HEK293 (cell line): ENCODE results near the gene SLC35D3.

ENCODE experiments used
- CTCF ChIA-PET: fragments of 350-600 bp; formaldehyde crosslinking; extraction: SDS; loops from one replicate; lab custom pipeline; 2021; ENCODE audit warnings: antibody characterized with exemption; lab: Yijun Ruan, JAX
- POLR2A ChIA-PET: fragments of 300-600 bp; formaldehyde crosslinking; extraction: SDS; loops from one replicate; lab custom pipeline; 2020; ENCODE audit warnings: antibody characterized with exemption, inconsistent platforms; lab: Yijun Ruan, JAX
- H3K27ac ChIP-seq: fragments of 200-500 bp; sonication (Bioruptor generic); 2 replicates; pipeline ENCODE4 v1.5.1; 2014; ENCODE audit warnings: low read depth, low read length, control low read depth, inconsistent platforms; ENCODE audit errors: extremely low read depth
- H3K36me3 ChIP-seq, 2 experiments: fragments of 200-500 bp in 1 of 2; sonication (Bioruptor generic) in 1 of 2; 1 replicate in 1 of 2; 2 replicates in 1 of 2; pipeline ENCODE4 v1.5.1; 2014 to 2017; ENCODE audit warnings: inconsistent platforms in 2 of 2, low read length in 2 of 2; ENCODE audit not compliant: control insufficient read depth in 2 of 2, insufficient read depth in 1 of 2
- H3K4me1 ChIP-seq: fragments of 200-500 bp; sonication (Bioruptor generic); 2 replicates; pipeline ENCODE4 v1.5.1; 2014; ENCODE audit warnings: mild to moderate bottlenecking, low read length, inconsistent platforms; ENCODE audit not compliant: control insufficient read depth, insufficient read depth
- H3K4me3 ChIP-seq: 2 replicates; pipeline ENCODE4 v1.5.1; 2011; ENCODE audit warnings: low read depth, mild to moderate bottlenecking, control low read depth, low read length, moderate library complexity
- H3K9me3 ChIP-seq: fragments of 200-500 bp; sonication (Bioruptor generic); 2 replicates; pipeline ENCODE4 v1.5.1; 2014; ENCODE audit warnings: low read depth, low read length, inconsistent platforms; ENCODE audit not compliant: control insufficient read depth, insufficient read depth
- FEZF1 ChIP-seq: fragments of 450-650 bp; formaldehyde crosslinking; IDR thresholded peaks from 2 replicates; pipeline ENCODE4 v1.5.1; 2016; ENCODE audit warnings: missing biosample characterization, missing genetic modification characterization
- HOXC10 ChIP-seq: sonication (generic); formaldehyde crosslinking; IDR thresholded peaks from 2 replicates; pipeline ENCODE4 v1.8.1; 2023; ENCODE audit warnings: mild to moderate bottlenecking, missing genetic modification reagents
- KLF10 ChIP-seq: fragments of 450-650 bp; IDR thresholded peaks from 2 replicates; pipeline ENCODE4 v1.5.1; 2018; ENCODE audit warnings: missing biosample characterization, mild to moderate bottlenecking, missing genetic modification characterization
- KLF9 ChIP-seq: fragments of 450-650 bp; formaldehyde crosslinking; IDR thresholded peaks from 2 replicates; pipeline ENCODE4 v1.5.1; 2016; ENCODE audit warnings: missing biosample characterization, missing genetic modification characterization, low read depth
- SP3 ChIP-seq: fragments of 450-650 bp; formaldehyde crosslinking; IDR thresholded peaks from 2 replicates; pipeline ENCODE4 v1.5.1; 2016; ENCODE audit warnings: missing biosample characterization, missing genetic modification characterization
- WT1 ChIP-seq: fragments of 450-650 bp; formaldehyde crosslinking; IDR thresholded peaks from 2 replicates; pipeline ENCODE4 v1.5.1; 2016; ENCODE audit warnings: missing biosample characterization, missing genetic modification characterization
- ZBTB7A ChIP-seq: fragments of 450-650 bp; formaldehyde crosslinking; IDR thresholded peaks from 2 replicates; pipeline ENCODE4 v1.5.1; 2016; ENCODE audit warnings: low read depth, missing biosample characterization, missing genetic modification characterization
- ZNF112 ChIP-seq: fragments of 450-650 bp; formaldehyde crosslinking; IDR thresholded peaks from 2 replicates; pipeline ENCODE4 v1.5.0; 2017; ENCODE audit warnings: missing biosample characterization, missing genetic modification characterization
- ZNF184 ChIP-seq: fragments of 450-650 bp; IDR thresholded peaks from 2 replicates; pipeline ENCODE4 v1.5.1; 2018; ENCODE audit warnings: missing biosample characterization, mild to moderate bottlenecking, missing genetic modification characterization
- ZNF2 ChIP-seq: fragments of 450-650 bp; formaldehyde crosslinking; IDR thresholded peaks from 2 replicates; pipeline ENCODE4 v1.5.1; 2016; ENCODE audit warnings: missing biosample characterization, missing genetic modification characterization
- ZNF223 ChIP-seq: fragments of 450-650 bp; formaldehyde crosslinking; IDR thresholded peaks from 2 replicates; pipeline ENCODE4 v1.5.1; 2016; ENCODE audit warnings: missing biosample characterization, missing genetic modification characterization
- ZNF324 ChIP-seq: fragments of 450-650 bp; formaldehyde crosslinking; IDR thresholded peaks from 2 replicates; pipeline ENCODE4 v1.5.1; 2016; ENCODE audit warnings: missing biosample characterization, missing genetic modification characterization
- ZNF404 ChIP-seq: fragments of 450-650 bp; formaldehyde crosslinking; IDR thresholded peaks from 2 replicates; pipeline ENCODE4 v1.5.1; 2017; ENCODE audit warnings: missing biosample characterization, missing genetic modification characterization
- ZNF514 ChIP-seq: fragments of 450-650 bp; formaldehyde crosslinking; IDR thresholded peaks from 2 replicates; pipeline ENCODE4 v1.5.1; 2016; ENCODE audit warnings: missing biosample characterization, missing genetic modification characterization
- ZNF529 ChIP-seq: fragments of 450-650 bp; formaldehyde crosslinking; IDR thresholded peaks from 2 replicates; pipeline ENCODE4 v1.5.1; 2017; ENCODE audit warnings: missing genetic modification characterization, missing biosample characterization; ENCODE audit not compliant: insufficient replicate concordance
- ZNF561 ChIP-seq: fragments of 450-650 bp; IDR thresholded peaks from 2 replicates; pipeline ENCODE4 v1.5.1; 2018; ENCODE audit warnings: missing biosample characterization, missing genetic modification characterization, borderline replicate concordance
- ZNF624 ChIP-seq: fragments of 450-650 bp; formaldehyde crosslinking; IDR thresholded peaks from 2 replicates; pipeline ENCODE4 v1.5.1; 2017; ENCODE audit warnings: missing biosample characterization, missing genetic modification characterization
- ZNF629 ChIP-seq: fragments of 450-650 bp; formaldehyde crosslinking; IDR thresholded peaks from 2 replicates; pipeline ENCODE4 v1.5.1; 2017; ENCODE audit warnings: missing biosample characterization, missing genetic modification characterization
- ZNF660 ChIP-seq: fragments of 450-650 bp; IDR thresholded peaks from 2 replicates; pipeline ENCODE4 v1.5.1; 2018; ENCODE audit warnings: missing biosample characterization, mild to moderate bottlenecking, missing genetic modification characterization
- ZNF664 ChIP-seq: fragments of 450-650 bp; formaldehyde crosslinking; IDR thresholded peaks from 2 replicates; pipeline ENCODE4 v1.5.1; 2016; ENCODE audit warnings: missing biosample characterization, missing genetic modification characterization
- ZNF677 ChIP-seq: fragments of 450-650 bp; IDR thresholded peaks from 2 replicates; pipeline ENCODE4 v1.5.0; 2018; ENCODE audit warnings: missing biosample characterization, mild to moderate bottlenecking, missing genetic modification characterization, moderate library complexity
- ZSCAN16 ChIP-seq: fragments of 450-650 bp; formaldehyde crosslinking; IDR thresholded peaks from 2 replicates; pipeline ENCODE4 v1.5.1; 2016; ENCODE audit warnings: missing biosample characterization, missing genetic modification characterization
- ZSCAN30 ChIP-seq: fragments of 450-650 bp; IDR thresholded peaks from 2 replicates; pipeline ENCODE4 v1.5.1; 2018; ENCODE audit warnings: missing biosample characterization, mild to moderate bottlenecking, missing genetic modification characterization, moderate library complexity
- TF ChIP-seq, protein P1 (sequence below): fragments of 450-650 bp; formaldehyde crosslinking; IDR thresholded peaks from 2 replicates; pipeline ENCODE4 v1.5.1; 2016; ENCODE audit warnings: missing biosample characterization, missing genetic modification characterization
- TF ChIP-seq, protein P2 (sequence below): IDR thresholded peaks from 2 replicates; pipeline ENCODE4 v1.6.1; 2011; ENCODE audit warnings: mild to moderate bottlenecking, low read depth, low read length, borderline replicate concordance
- TF ChIP-seq, protein P3 (sequence below): fragments of 450-650 bp; formaldehyde crosslinking; IDR thresholded peaks from 2 replicates; pipeline ENCODE4 v1.5.1; 2016; ENCODE audit warnings: missing biosample characterization, missing genetic modification characterization
- TF ChIP-seq, protein P4 (sequence below): fragments of 450-650 bp; formaldehyde crosslinking; IDR thresholded peaks from 2 replicates; pipeline ENCODE4 v1.5.1; 2016; ENCODE audit warnings: missing biosample characterization, missing genetic modification characterization, low read depth
- TF ChIP-seq, protein P5 (sequence below): fragments of 450-650 bp; formaldehyde crosslinking; IDR thresholded peaks from 2 replicates; pipeline ENCODE4 v1.5.1; 2017; ENCODE audit warnings: missing biosample characterization, mild to moderate bottlenecking, missing genetic modification characterization, moderate library complexity

The SLC35D3 gene

DNA sequence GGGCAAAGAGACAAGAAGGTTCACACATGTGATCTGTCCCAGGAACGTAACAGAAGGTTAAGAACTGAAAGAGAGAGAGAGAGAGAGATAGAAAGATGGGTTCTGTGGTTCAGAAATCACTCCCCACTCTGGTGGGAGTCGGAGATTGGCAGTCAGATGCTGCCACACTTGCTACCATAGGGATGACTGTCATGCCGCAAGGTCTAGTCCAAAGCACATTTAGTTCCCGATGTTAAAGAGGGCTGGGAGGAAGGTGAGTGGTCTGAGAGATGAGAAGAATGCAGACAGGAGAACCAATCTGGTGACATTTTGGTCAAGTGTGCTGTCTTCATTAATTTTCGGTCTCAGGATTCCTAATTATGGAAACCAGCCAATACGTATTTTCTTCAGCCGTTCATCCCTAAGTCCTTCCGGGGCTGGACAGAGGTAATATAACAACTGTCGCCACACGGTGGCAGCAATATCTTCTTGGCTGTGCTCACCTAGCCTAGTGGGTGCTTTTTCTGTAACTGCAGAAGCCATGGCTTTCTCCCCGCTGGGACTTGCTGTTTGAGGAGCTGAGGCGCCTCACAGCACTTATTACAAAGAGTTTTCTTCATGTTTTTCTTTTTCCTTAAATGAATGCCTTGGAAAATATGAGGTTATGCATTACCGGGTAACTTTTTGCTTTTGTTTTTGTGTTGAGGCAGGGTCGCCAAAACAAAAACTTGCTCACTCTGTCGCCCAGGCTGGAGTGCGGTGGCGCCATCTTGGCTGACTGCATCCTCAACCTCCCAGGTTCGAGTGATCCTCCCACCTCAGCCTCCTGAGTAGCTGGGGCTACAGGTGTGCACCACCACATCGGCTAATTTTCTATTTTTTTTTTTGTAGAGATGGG lies 46.0 kb downstream of the SLC35D3 start:
- ChIA-PET POLR2A (no interaction called here), CTCF (interaction anchor here (0.6 to 5.5 kb wide), 36 partner anchors 10 to 1790 kb away, joined by 3 to 39 read pairs (median 3); partner anchors contain the start of genes PEX7 and SLC35D3)
- Histone ChIP-seq H3K9me3 (no peaks in the 10 kb centered on the region), H3K36me3 (no peaks in the 10 kb centered on the region), H3K4me3 (no peak overlapping the region), H3K27ac (no peak overlapping the region), H3K4me1 (no peaks in the 10 kb centered on the region)
- TF ChIP-seq ZNF660 (tag by site-specific recombination) (0 out of 2 replicates have a peak, but pooled peaks have one; percentile 34), FEZF1 (tag by site-specific recombination) (no peak), ZNF629 (tag by site-specific recombination) (0 out of 2 replicates have a peak, but pooled peaks have one; percentile 13), ZBTB7A (tag by site-specific recombination) (no peak), HOXC10 (CRISPR knock-in tag) (no peak), KLF10 (tag by site-specific recombination) (no peak), ZNF223 (tag by site-specific recombination) (no peak), ZNF624 (tag by site-specific recombination) (no peak), WT1 (no peak), ZNF2 (peak; percentile 65; the same call in 1 of the 2 replicates), ZNF677 (tag by site-specific recombination) (no peak), ZNF324 (tag by site-specific recombination) (no peak), ZSCAN16 (no peak), ZNF184 (no peak), ZNF404 (tag by site-specific recombination) (no peak), KLF9 (tag by site-specific recombination) (no peak), ZNF514 (tag by site-specific recombination) (no peak), ZNF664 (no peak), ZNF529 (tag by site-specific recombination) (no peak), SP3 (tag by site-specific recombination) (no peak), ZNF112 (tag by site-specific recombination) (no peak), ZSCAN30 (tag by site-specific recombination) (peak; percentile 55; the same call in 1 of the 2 replicates), ZNF561 (tag by site-specific recombination) (peak; percentile 45; the same call in 1 of the 2 replicates)
- TF ChIP-seq, protein P1, sequence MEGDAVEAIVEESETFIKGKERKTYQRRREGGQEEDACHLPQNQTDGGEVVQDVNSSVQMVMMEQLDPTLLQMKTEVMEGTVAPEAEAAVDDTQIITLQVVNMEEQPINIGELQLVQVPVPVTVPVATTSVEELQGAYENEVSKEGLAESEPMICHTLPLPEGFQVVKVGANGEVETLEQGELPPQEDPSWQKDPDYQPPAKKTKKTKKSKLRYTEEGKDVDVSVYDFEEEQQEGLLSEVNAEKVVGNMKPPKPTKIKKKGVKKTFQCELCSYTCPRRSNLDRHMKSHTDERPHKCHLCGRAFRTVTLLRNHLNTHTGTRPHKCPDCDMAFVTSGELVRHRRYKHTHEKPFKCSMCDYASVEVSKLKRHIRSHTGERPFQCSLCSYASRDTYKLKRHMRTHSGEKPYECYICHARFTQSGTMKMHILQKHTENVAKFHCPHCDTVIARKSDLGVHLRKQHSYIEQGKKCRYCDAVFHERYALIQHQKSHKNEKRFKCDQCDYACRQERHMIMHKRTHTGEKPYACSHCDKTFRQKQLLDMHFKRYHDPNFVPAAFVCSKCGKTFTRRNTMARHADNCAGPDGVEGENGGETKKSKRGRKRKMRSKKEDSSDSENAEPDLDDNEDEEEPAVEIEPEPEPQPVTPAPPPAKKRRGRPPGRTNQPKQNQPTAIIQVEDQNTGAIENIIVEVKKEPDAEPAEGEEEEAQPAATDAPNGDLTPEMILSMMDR (tag by site-specific recombination), result peak; percentile 75
- TF ChIP-seq, protein P2, sequence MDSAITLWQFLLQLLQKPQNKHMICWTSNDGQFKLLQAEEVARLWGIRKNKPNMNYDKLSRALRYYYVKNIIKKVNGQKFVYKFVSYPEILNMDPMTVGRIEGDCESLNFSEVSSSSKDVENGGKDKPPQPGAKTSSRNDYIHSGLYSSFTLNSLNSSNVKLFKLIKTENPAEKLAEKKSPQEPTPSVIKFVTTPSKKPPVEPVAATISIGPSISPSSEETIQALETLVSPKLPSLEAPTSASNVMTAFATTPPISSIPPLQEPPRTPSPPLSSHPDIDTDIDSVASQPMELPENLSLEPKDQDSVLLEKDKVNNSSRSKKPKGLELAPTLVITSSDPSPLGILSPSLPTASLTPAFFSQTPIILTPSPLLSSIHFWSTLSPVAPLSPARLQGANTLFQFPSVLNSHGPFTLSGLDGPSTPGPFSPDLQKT, result no peak
- TF ChIP-seq, protein P3, sequence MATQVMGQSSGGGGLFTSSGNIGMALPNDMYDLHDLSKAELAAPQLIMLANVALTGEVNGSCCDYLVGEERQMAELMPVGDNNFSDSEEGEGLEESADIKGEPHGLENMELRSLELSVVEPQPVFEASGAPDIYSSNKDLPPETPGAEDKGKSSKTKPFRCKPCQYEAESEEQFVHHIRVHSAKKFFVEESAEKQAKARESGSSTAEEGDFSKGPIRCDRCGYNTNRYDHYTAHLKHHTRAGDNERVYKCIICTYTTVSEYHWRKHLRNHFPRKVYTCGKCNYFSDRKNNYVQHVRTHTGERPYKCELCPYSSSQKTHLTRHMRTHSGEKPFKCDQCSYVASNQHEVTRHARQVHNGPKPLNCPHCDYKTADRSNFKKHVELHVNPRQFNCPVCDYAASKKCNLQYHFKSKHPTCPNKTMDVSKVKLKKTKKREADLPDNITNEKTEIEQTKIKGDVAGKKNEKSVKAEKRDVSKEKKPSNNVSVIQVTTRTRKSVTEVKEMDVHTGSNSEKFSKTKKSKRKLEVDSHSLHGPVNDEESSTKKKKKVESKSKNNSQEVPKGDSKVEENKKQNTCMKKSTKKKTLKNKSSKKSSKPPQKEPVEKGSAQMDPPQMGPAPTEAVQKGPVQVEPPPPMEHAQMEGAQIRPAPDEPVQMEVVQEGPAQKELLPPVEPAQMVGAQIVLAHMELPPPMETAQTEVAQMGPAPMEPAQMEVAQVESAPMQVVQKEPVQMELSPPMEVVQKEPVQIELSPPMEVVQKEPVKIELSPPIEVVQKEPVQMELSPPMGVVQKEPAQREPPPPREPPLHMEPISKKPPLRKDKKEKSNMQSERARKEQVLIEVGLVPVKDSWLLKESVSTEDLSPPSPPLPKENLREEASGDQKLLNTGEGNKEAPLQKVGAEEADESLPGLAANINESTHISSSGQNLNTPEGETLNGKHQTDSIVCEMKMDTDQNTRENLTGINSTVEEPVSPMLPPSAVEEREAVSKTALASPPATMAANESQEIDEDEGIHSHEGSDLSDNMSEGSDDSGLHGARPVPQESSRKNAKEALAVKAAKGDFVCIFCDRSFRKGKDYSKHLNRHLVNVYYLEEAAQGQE (tag by site-specific recombination), result peak; percentile 85
- TF ChIP-seq, protein P4, sequence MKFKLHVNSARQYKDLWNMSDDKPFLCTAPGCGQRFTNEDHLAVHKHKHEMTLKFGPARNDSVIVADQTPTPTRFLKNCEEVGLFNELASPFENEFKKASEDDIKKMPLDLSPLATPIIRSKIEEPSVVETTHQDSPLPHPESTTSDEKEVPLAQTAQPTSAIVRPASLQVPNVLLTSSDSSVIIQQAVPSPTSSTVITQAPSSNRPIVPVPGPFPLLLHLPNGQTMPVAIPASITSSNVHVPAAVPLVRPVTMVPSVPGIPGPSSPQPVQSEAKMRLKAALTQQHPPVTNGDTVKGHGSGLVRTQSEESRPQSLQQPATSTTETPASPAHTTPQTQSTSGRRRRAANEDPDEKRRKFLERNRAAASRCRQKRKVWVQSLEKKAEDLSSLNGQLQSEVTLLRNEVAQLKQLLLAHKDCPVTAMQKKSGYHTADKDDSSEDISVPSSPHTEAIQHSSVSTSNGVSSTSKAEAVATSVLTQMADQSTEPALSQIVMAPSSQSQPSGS (tag by site-specific recombination), result no peak
- TF ChIP-seq, protein P5, sequence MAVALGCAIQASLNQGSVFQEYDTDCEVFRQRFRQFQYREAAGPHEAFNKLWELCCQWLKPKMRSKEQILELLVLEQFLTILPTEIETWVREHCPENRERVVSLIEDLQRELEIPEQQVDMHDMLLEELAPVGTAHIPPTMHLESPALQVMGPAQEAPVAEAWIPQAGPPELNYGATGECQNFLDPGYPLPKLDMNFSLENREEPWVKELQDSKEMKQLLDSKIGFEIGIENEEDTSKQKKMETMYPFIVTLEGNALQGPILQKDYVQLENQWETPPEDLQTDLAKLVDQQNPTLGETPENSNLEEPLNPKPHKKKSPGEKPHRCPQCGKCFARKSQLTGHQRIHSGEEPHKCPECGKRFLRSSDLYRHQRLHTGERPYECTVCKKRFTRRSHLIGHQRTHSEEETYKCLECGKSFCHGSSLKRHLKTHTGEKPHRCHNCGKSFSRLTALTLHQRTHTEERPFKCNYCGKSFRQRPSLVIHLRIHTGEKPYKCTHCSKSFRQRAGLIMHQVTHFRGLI (tag by site-specific recombination), result no peak
